Mucosa of descending colon (tissue), 3 donors: ENCODE measurements around the gene EPHX1. TPM values are rescaled to one million over a fixed set of nuclear protein-coding genes. Genes with fewer than 3 reads are reported as not detected.

ENCODE experiments used
- ATAC-seq: fragments of 200-7000 bp; cut with Tn5 transposase; one replicate; pipeline ENCODE4 v1.9.1; 2020; ENCODE audit warnings: mild to moderate bottlenecking, moderate library complexity
- DNase-seq, 3 donors: peaks; one replicate each; pipeline ENCODE4 v3.0.0-alpha.2; 2020
- H3K36me3 ChIP-seq: fragments of 200-600 bp; one replicate; pipeline ENCODE4 v1.8.0; 2021; ENCODE audit warnings: low read depth, mild to moderate bottlenecking
- H3K4me1 ChIP-seq: fragments of 200-600 bp; one replicate; pipeline ENCODE4 v1.8.0; 2021; ENCODE audit warnings: low read depth, mild to moderate bottlenecking
- H3K4me3 ChIP-seq: fragments of 200-600 bp; one replicate; pipeline ENCODE4 v1.8.0; 2021; ENCODE audit warnings: mild to moderate bottlenecking
- H3K9me3 ChIP-seq: fragments of 200-600 bp; one replicate; pipeline ENCODE4 v1.8.0; 2021; ENCODE audit warnings: mild to moderate bottlenecking
- intact Hi-C, 2 donors: fragments of 100-400 bp; cut with DNase I in 1 of 2; cut with micrococcal nuclease in 1 of 2; formaldehyde crosslinking; loops; one replicate each; pipeline versions ENCODE4 v1.11.0 to v1.11.1; 2022; cut with DNase I, micrococcal nuclease
- total RNA-seq, 3 donors: library from RNA; stranded (reverse); fragmentation: NEBNext Ultra II Directional in 2 of 3; extraction: Animal tissue kit (Norgen Biotek cat#: 25700) in 2 of 3; gene quantifications; one replicate each; pipeline versions ENCODE4 v1.2.1 to v1.2.4, GENCODE V29; 2021 to 2023
- TF ChIP-seq, protein P1 (sequence below): fragments of 200-600 bp; IDR thresholded peaks from one replicate; pipeline ENCODE4 v1.8.0; 2022; ENCODE audit warnings: antibody characterized with exemption, mild to moderate bottlenecking
- donor health status: DM: no; HTN: no; CAD: no; lungs with moderate emphysema.
- donor health status: DM: no; HTN: no; CAD: no.
- donor health status: DM: no; HTN: yes; CAD: no.

The EPHX1 gene
- total RNA-seq, 3 donors from 2014 or later = 48.8 to 86.3 (median 68.0) TPM

DNA sequence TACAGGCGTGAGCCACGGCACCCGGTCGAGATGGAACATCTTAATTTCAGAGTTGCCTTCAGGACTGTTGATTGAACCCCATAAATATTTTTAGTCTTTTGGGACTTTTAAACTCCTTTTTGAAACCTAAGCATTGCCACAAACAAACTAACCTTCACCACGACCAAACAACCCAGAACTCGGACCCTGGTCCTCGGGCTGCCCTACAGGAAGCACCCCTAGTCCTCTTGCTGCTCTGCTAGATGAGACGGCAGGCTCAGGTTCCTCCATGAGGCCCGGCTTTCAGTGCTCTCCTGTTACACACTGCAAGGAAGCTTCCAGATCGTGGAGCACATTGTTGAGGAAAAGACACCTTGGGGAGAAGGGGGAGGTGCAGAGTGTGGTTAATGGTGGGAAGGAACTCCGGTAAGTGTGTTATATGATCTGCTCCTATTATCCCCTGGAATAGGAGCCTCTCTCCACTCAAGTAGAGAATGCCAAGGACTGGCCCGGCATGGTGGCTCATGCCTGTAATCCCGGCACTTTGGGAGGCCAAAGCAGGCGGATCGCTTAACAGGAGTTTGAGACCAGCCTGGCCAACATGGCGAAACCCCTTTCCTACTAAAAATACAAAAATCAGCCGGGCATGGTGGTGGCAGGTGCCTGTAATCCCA, 5.7 kb downstream of the EPHX1 start:
- Histone ChIP-seq H3K4me1 (peaks cover 37% of the 10 kb centered on the region), H3K36me3 (no peaks in the 10 kb centered on the region), H3K4me3 (no peak overlapping the region), H3K9me3 (no peaks in the 10 kb centered on the region)
- ATAC-seq = no peak
- intact Hi-C loops = no loop called here
- DNase-seq = no peak
- TF ChIP-seq, protein P1, sequence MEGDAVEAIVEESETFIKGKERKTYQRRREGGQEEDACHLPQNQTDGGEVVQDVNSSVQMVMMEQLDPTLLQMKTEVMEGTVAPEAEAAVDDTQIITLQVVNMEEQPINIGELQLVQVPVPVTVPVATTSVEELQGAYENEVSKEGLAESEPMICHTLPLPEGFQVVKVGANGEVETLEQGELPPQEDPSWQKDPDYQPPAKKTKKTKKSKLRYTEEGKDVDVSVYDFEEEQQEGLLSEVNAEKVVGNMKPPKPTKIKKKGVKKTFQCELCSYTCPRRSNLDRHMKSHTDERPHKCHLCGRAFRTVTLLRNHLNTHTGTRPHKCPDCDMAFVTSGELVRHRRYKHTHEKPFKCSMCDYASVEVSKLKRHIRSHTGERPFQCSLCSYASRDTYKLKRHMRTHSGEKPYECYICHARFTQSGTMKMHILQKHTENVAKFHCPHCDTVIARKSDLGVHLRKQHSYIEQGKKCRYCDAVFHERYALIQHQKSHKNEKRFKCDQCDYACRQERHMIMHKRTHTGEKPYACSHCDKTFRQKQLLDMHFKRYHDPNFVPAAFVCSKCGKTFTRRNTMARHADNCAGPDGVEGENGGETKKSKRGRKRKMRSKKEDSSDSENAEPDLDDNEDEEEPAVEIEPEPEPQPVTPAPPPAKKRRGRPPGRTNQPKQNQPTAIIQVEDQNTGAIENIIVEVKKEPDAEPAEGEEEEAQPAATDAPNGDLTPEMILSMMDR = no peak

DNA sequence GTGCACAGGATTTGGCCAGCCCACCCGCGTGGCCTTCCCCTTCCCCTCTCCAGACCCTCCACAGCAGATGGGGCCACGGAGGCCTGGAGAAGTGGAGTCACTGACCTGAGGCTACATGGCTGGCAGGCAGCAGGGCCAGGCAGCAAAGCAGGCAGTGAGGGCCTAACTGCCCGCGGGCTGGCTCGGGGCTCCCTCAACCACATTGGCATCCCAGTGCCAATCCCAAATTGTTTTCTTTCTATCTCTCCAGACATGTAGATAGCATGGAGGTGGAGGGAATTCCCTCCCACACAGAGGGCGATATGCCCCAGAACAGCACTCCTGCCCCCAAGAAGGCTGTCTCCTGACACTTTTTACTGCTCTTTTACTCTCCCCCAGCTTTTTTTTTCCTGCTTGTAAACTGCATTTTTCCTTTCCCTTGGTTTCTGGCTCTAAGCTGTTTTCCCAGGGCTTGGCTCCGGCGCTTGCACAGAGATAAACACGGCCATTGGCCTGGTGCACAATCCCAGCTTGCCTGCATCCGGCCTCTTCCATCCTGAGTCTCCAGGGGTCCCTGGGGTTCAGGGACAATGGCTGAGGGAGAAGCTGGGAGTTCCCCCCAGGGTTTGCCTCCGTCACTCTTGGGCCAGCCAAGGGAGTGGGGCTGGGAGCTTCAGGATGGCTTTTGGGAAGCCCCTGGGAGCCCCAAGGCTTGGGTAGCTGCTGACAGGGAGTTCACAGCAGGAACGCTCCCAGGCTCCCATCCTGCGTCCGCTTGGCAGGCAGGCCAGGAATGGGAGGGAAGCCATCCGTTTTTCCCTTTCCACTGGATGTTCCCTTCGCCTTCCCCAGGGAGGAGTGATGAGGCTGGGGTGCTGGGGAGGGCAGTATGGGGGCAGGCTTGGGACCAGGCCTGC, 7.0 kb downstream of the EPHX1 start:
- Histone ChIP-seq H3K4me1 (peaks cover 39% of the 10 kb centered on the region), H3K4me3 (no peak overlapping the region), H3K36me3 (no peaks in the 10 kb centered on the region), H3K9me3 (no peaks in the 10 kb centered on the region)
- TF ChIP-seq, protein P1 = no peak
- DNase-seq (peak; percentile 51 to 63 (median 62)), ATAC-seq (peak; percentile 19)
- intact Hi-C loops = no loop called here

DNA sequence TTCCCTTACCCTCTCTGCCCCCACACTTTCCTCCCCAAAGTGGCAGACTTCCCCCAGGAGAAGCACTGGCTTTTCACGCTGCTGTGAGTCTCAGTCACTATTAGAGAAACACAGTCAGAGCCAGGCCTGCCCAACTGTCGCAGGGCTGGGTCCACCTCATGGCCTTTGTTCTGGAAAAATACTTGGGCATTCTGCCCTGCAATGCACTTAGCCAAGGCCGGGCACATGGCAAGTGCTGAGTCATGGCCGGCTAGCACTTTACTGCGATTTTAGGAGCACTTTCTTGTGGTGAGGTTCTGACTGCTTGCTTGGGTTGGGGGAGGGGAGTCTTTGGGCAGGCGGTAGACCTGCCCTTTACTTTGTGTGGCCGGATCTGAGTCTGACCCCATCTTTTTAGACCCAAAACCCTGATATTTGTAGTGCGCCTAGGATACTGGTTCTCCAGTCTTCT, 7.7 kb downstream of the EPHX1 start:
- peak; percentile 81 to 91 (median 81) for DNase-seq
- ATAC-seq = peak; percentile 92
- TF ChIP-seq, protein P1 = no peak
- no peaks in the 10 kb centered on the region for H3K9me3 ChIP-seq
- no peaks in the 10 kb centered on the region for H3K36me3 ChIP-seq
- peaks cover 39% of the 10 kb centered on the region for H3K4me1 ChIP-seq
- no peak overlapping the region for H3K4me3 ChIP-seq
- intact Hi-C loops = no loop called here

DNA sequence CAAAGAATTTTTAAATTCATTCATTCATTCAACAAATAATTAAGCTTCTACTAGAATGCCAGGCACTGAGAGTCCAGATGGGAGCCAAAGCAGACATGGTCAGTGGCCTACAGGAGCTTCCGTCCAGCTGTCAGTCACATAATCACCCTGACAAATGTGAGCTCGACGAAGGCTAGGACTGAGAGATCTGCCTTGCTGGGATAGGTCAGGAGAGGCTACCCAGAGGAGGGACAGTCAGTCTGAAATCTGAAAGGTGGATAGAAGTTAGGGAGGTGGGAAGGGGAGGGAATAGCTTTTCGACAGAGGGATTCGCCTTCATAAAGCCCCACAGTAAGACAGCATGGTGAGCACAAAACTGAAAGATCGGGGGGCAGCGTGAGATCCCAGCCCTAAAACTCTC, 8.3 kb downstream of the EPHX1 start:
- Histone ChIP-seq H3K36me3 (no peaks in the 10 kb centered on the region), H3K4me3 (no peak overlapping the region), H3K4me1 (peaks cover 37% of the 10 kb centered on the region), H3K9me3 (no peaks in the 10 kb centered on the region)
- DNase-seq (no peak), ATAC-seq (no peak)
- intact Hi-C loops = no loop called here
- TF ChIP-seq, protein P1 = no peak

DNA sequence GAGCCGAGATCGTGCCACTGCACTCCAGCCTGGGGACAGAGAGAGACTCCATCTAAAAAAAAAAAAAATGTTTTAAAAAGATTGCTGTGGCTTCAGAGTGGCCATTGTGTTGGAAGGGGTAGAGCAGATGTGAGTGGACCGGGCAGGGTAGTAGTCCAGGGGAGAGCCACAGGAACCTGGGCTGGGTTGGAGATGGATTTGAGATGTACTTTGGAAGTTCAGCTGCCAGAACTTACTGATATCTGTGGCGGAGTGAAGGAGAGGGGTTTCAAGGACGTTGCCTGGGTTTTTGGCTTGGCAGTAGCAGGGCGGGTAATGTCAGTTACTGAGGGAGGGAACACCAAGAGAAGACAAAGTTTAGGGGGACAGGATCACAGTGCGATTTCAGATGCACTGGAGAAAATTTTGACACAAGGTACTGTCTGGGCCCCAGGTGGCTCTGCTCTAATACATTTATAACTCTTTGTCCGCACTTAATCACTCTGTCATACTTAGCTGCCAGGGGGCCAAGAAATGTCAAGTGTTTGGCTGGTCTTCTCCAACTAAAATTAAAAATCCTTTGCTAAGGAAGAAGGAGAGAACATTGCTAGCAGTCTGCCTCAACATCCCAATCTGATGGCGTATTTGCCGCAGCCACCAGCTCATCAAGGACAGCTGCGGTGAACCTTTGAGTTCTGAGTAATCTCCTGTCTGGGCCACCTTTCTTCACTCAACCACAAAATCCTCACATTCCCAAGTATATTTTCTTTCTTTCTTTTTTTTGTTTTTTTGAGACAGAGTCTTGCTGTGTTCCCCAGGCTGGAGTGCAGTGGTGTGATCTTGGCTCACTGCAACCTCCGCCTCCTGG, 9.6 kb downstream of the EPHX1 start:
- TF ChIP-seq, protein P1 = no peak
- intact Hi-C loops = no loop called here
- H3K4me1 ChIP-seq = peaks cover 23% of the 10 kb centered on the region
- no peak for ATAC-seq
- H3K9me3 ChIP-seq = no peaks in the 10 kb centered on the region
- H3K36me3 ChIP-seq = no peaks in the 10 kb centered on the region
- no peak overlapping the region for H3K4me3 ChIP-seq
- no peak for DNase-seq
